HepG2 (cell line): Measurements from ENCODE around the gene PLA2G4D. TPM values are rescaled to one million over a fixed set of nuclear protein-coding genes. Genes with fewer than 3 reads are reported as not detected.

Experiments used
- AFF4 ChIP-seq: sonication (generic); formaldehyde crosslinking; IDR thresholded peaks from 2 replicates; pipeline ENCODE4 v1.4.0; 2020; ENCODE audit warnings: missing genetic modification reagents
- CENPBD1 ChIP-seq: sonication (generic); formaldehyde crosslinking; IDR thresholded peaks from 2 replicates; pipeline ENCODE4 v1.8.0; 2022; ENCODE audit warnings: missing genetic modification reagents, low read depth, mild to moderate bottlenecking, borderline replicate concordance
- CTCF ChIP-seq: sonication (generic); formaldehyde crosslinking; IDR thresholded peaks from 2 replicates; pipeline ENCODE4 v1.5.0; 2020; ENCODE audit warnings: mild to moderate bottlenecking, missing genetic modification reagents, moderate library complexity
- MXI1 ChIP-seq: IDR thresholded peaks from 3 replicates; pipeline ENCODE4 v1.6.1; 2012; ENCODE audit warnings: low read depth, low read length, inconsistent platforms, borderline replicate concordance
- NR1H2 ChIP-seq: sonication (generic); formaldehyde crosslinking; IDR thresholded peaks from 2 replicates; pipeline ENCODE4 v1.8.1; 2022; ENCODE audit warnings: low read depth, missing genetic modification reagents, borderline replicate concordance
- RFX1 ChIP-seq: fragments of 450-650 bp; IDR thresholded peaks from 2 replicates; pipeline ENCODE4 v1.6.1; 2017
- RFX3 ChIP-seq: IDR thresholded peaks from 2 replicates; pipeline ENCODE4 v1.6.1; 2016; ENCODE audit warnings: missing biosample characterization, missing genetic modification reagents
- SMC3 ChIP-seq: IDR thresholded peaks from 2 replicates; pipeline ENCODE4 v1.6.1; 2011; ENCODE audit warnings: low read length, improper control_type of control experiment
- STAT5B ChIP-seq: sonication (generic); formaldehyde crosslinking; IDR thresholded peaks from 2 replicates; pipeline ENCODE4 v1.4.0; 2020; ENCODE audit warnings: missing genetic modification reagents
- ZNF33B ChIP-seq: sonication (generic); formaldehyde crosslinking; IDR thresholded peaks from 2 replicates; pipeline ENCODE4 v1.5.1; 2020; ENCODE audit warnings: mild to moderate bottlenecking, missing genetic modification reagents
- ZNF616 ChIP-seq: sonication (generic); formaldehyde crosslinking; IDR thresholded peaks from 2 replicates; pipeline ENCODE4 v1.5.0; 2020; ENCODE audit warnings: low read depth, mild to moderate bottlenecking, missing genetic modification reagents
- ZNF740 ChIP-seq: sonication (generic); formaldehyde crosslinking; IDR thresholded peaks from 2 replicates; pipeline ENCODE4 v1.4.0; 2020; ENCODE audit warnings: missing genetic modification reagents
- polyA plus RNA-seq, 8 experiments: library from polyadenylated mRNA; depleted of rRNA in 3 of 8; stranded (reverse) in 7 of 8; unstranded in 1 of 8; fragments of >200 nt; fragmentation: Illumina TruSeq in 4 of 8; extraction: Trizol in 4 of 8; gene quantifications; 2 replicates each; pipeline versions ENCODE4 v1.2.1 to v1.2.3, GENCODE V29; 2011 to 2016; ENCODE audit warnings: low read depth in 4 of 8, missing spikeins in 1 of 8, mixed read lengths in 1 of 8; ENCODE audit not compliant: insufficient read depth in 1 of 8
- total RNA-seq, 5 experiments: library from RNA; depleted of rRNA; stranded (reverse); fragments of >200 nt; fragmentation: Illumina TruSeq; extraction: Trizol; gene quantifications; 2 replicates each; pipeline ENCODE4 v1.2.3, GENCODE V29; 2016; ENCODE audit warnings: low read depth in 1 of 5

Gene PLA2G4D
- total and polyA plus RNA-seq, 2 of the 13 experiments (the other 11 are each of a cell fraction or from before 2014, with no cell fraction given): 0.04 to 0.21 TPM

GRCh38 chr15:42059661-42060476 is 34.5 kb downstream of the PLA2G4D start (continued):
- TF ChIP-seq SMC3: peak; percentile 70; the same call in 1 of the 2 replicates
- TF ChIP-seq ZNF616 (CRISPR knock-in tag): no peak
- TF ChIP-seq AFF4 (CRISPR knock-in tag): no peak
- TF ChIP-seq RFX3 (CRISPR knock-in tag): peak; percentile 59; the same call in 1 of the 2 replicates
- TF ChIP-seq NR1H2 (CRISPR knock-in tag): no peak
- TF ChIP-seq ZNF33B: no peak
- TF ChIP-seq ZNF740 (CRISPR knock-in tag): no peak
- TF ChIP-seq STAT5B (CRISPR knock-in tag): no peak
- TF ChIP-seq CTCF (CRISPR knock-in tag): peak; percentile 76
- TF ChIP-seq CENPBD1 (CRISPR knock-in tag): no peak
- TF ChIP-seq MXI1: peak; percentile 56; the same call in 1 of the 3 replicates
- peak; percentile 48; the same call in 1 of the 2 replicates for TF ChIP-seq RFX1
